PFSK-1 (cell line): ENCODE results near the gene PDHA1.

Experiments
- FOXP2 ChIP-seq: optimal IDR thresholded peaks from 2 replicates; pipeline ENCODE3; 2011; ENCODE audit warnings: borderline replicate concordance, control low read depth, inconsistent platforms; ENCODE audit not compliant: insufficient read depth; ENCODE audit errors: extremely low read length, extremely low read depth
- POLR2AphosphoS5 ChIP-seq: IDR thresholded peaks from 2 replicates; pipeline ENCODE4 v1.6.1; 2012; ENCODE audit warnings: low read depth, mild to moderate bottlenecking, control low read depth, low read length, moderate library complexity
- TAF1 ChIP-seq: IDR thresholded peaks from 2 replicates; pipeline ENCODE4 v1.6.1; 2012; ENCODE audit warnings: low read length, control low read depth, borderline replicate concordance; ENCODE audit not compliant: insufficient read depth

DNA sequence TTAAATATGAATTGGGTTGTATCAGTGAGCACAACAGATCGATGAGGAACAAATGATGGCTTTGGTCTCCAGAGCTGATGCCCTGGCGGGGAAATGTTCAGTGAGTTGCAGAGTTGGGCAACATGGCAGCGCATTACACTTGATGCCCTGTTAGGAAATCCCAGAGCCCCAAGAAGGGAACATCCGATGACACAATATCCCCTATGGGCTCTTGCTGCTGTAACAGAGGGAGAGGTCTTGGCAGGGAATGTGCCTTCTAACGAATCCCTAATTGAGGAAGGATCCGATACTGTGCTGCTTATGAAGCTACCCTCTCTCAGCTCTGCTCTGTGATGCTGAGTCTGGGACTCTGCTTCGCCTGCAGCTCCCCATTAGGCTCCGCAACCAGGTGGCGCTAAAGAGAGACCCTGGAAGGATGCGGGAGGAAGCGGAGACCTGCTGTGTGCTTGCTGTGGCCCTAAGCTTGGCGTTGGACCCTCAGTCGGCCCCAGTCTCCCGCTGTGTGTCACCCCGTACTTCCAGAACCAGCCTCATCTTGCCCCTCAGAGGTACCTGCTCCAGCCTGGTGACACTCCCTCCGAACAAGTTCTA lies 38.9 kb downstream of the PDHA1 start:
- TF ChIP-seq TAF1 (no peak), POLR2AphosphoS5 (no peak), FOXP2 (no peak)
